Activated CD8-positive, alpha-beta T cell treated with anti-CD3 and anti-CD28 coated beads for 36 hours (primary cell): ENCODE results near the gene CHN1. TPM values are rescaled to one million over a fixed set of nuclear protein-coding genes. Genes with fewer than 3 reads are reported as not detected.

Experiments used
- ATAC-seq: fragments of 200-7000 bp; cut with Tn5 transposase; one replicate; pipeline ENCODE4 v1.10.0; 2021; ENCODE audit warnings: mild to moderate bottlenecking, moderate library complexity
- CTCF ChIA-PET: fragments of 350-600 bp; sonication (Branson Sonifier 250); formaldehyde crosslinking; loops from one replicate; lab custom pipeline; 2021; ENCODE audit warnings: antibody characterized with exemption; lab: Charles Lee
- POLR2A ChIA-PET: fragments of 350-600 bp; sonication (Branson Sonifier 250); formaldehyde crosslinking; loops from one replicate; lab custom pipeline; 2021; ENCODE audit warnings: antibody characterized with exemption; lab: Charles Lee
- DNase-seq: peaks from one replicate; pipeline ENCODE4 v3.0.0-alpha.2; 2020
- H3K27ac Mint-ChIP-seq: one replicate; pipeline ENCODE4 v1.8.0; 2021; ENCODE audit warnings: mild to moderate bottlenecking, mixed read lengths
- H3K27me3 Mint-ChIP-seq: one replicate; pipeline ENCODE4 v1.8.0; 2021; ENCODE audit warnings: mixed read lengths
- H3K36me3 Mint-ChIP-seq: one replicate; pipeline ENCODE4 v1.8.0; 2021; ENCODE audit warnings: low read depth, mixed read lengths
- H3K4me1 Mint-ChIP-seq: one replicate; pipeline ENCODE4 v1.8.0; 2021; ENCODE audit warnings: low read depth, mixed read lengths
- H3K4me3 Mint-ChIP-seq: one replicate; pipeline ENCODE4 v1.8.0; 2021; ENCODE audit warnings: mild to moderate bottlenecking, moderate library complexity, mixed read lengths
- H3K9me3 Mint-ChIP-seq: one replicate; pipeline ENCODE4 v1.8.0; 2021; ENCODE audit warnings: mixed read lengths
- CTCF ChIP-seq: fragments of 200-600 bp; IDR thresholded peaks from one replicate; pipeline ENCODE4 v1.8.0; 2022; ENCODE audit warnings: antibody characterized with exemption, mild to moderate bottlenecking
- intact Hi-C: fragments of 100-400 bp; cut with micrococcal nuclease; formaldehyde crosslinking; loops from one replicate; pipeline ENCODE4 v1.10.0; 2022
- total RNA-seq, 2 experiments: library from RNA; stranded (reverse); gene quantifications; one replicate each; pipeline ENCODE4 v1.2.3, GENCODE V29; 2021

The CHN1 gene
- total RNA-seq, 2 experiments from 2014 or later = 2.9 to 3.0 TPM

- no peaks in the 10 kb centered on the region for H3K36me3 Mint-ChIP-seq
- CTCF ChIA-PET = interaction anchor here (1.3 kb wide), 1 partner anchor 10 kb away, joined by 4 read pairs; no protein-coding TSS in a partner anchor
- intact Hi-C loops = loop anchor here (10.0 kb wide), 1 partner anchor 246 kb away; no protein-coding TSS in a partner anchor
Observed at GRCh38 chr2:175039031-175039430, 33.9 kb upstream of the CHN1 start.

GRCh38 chr2:175037941-175038340 is 32.8 kb upstream of the CHN1 start:
- H3K27ac Mint-ChIP-seq = no peak overlapping the region
- H3K4me1 Mint-ChIP-seq = peaks cover 5% of the 10 kb centered on the region
- CTCF ChIA-PET = interaction anchor here (1.3 to 1.5 kb wide), 2 partner anchors 11 to 59 kb away, joined by 3 to 4 read pairs; no protein-coding TSS in a partner anchor
- DNase-seq (no peak), ATAC-seq (no peak)
- no peak for TF ChIP-seq CTCF
- peaks cover 4% of the 10 kb centered on the region for H3K9me3 Mint-ChIP-seq
- H3K36me3 Mint-ChIP-seq = no peaks in the 10 kb centered on the region
- intact Hi-C loops = loop anchor here (10.0 kb wide), 1 partner anchor 247 kb away; no protein-coding TSS in a partner anchor
- H3K4me3 Mint-ChIP-seq = no peak overlapping the region
- H3K27me3 Mint-ChIP-seq = no peaks in the 10 kb centered on the region
- POLR2A ChIA-PET = no interaction called here

More at GRCh38 chr2:175039031-175039430, 33.9 kb upstream of the CHN1 start:
- DNase-seq (no peak), ATAC-seq (no peak)
- Mint-ChIP-seq H3K9me3 (peaks cover 4% of the 10 kb centered on the region), H3K4me1 (peaks cover 5% of the 10 kb centered on the region), H3K27me3 (no peaks in the 10 kb centered on the region), H3K27ac (no peak overlapping the region), H3K4me3 (no peak overlapping the region)
- no peak for TF ChIP-seq CTCF
- POLR2A ChIA-PET = no interaction called here

DNA sequence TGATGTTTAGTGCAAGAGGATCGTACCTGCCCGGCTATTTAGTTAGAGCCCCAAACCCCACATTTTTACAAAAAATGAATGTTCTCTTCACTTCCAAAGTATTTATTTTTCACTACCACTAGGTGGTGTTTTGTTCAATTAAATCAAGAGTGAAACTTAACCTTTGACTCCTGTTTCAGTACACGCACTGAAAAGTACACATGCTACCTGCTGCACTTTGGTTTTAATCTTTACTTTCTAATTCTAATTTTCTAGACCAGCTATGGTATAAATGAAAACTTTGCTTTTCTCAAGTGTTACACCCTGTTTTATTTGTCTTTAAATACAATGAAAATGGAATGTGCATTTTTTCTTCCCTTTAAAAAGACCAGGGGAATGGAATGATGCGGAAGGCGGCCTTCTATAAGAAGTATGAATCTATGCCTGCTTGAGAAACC is 31.4 kb upstream of the CHN1 start:
- no peaks in the 10 kb centered on the region for H3K9me3 Mint-ChIP-seq
- intact Hi-C loops = loop anchor here (10.0 kb wide), 1 partner anchor 248 kb away; no protein-coding TSS in a partner anchor
- TF ChIP-seq CTCF = peak; percentile 62
- no peak overlapping the region for H3K4me3 Mint-ChIP-seq
- DNase-seq = no peak
- ChIA-PET POLR2A (no interaction called here), CTCF (interaction anchor here (0.8 to 1.0 kb wide), 2 partner anchors 246 to 328 kb away, joined by 3 read pairs; no protein-coding TSS in a partner anchor)
- H3K27ac Mint-ChIP-seq = peak overlapping the region; percentile 49
- no peaks in the 10 kb centered on the region for H3K27me3 Mint-ChIP-seq
- no peaks in the 10 kb centered on the region for H3K36me3 Mint-ChIP-seq
- H3K4me1 Mint-ChIP-seq = peaks cover 5% of the 10 kb centered on the region
- peak; percentile 76 for ATAC-seq

DNA sequence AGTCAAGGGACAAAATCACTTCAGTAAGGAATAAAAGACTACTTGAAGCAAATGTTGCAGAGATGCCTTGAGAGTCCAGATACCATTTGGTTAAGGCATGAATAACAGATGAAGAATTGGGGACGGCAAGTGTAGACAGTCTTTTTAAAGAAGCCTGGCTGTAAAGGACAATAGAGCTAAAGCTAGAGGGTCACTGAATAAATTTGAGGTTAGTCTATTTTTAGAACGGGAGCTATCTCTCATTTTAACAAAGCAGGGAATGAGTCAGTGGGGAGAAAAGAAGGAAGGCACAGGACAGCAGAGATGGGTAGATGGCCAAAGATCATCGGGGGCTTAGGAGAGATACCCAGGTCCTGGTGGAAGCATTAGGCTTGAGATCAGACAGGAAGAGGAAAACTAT is 30.6 kb upstream of the CHN1 start:
- Mint-ChIP-seq H3K9me3 (no peaks in the 10 kb centered on the region), H3K4me3 (no peak overlapping the region), H3K4me1 (peaks cover 5% of the 10 kb centered on the region), H3K36me3 (no peaks in the 10 kb centered on the region), H3K27ac (no peak overlapping the region), H3K27me3 (no peaks in the 10 kb centered on the region)
- ChIA-PET CTCF (no interaction called here), POLR2A (no interaction called here)
- DNase-seq (no peak), ATAC-seq (no peak)
- intact Hi-C loops = loop anchor here (10.0 kb wide), 1 partner anchor 249 kb away; no protein-coding TSS in a partner anchor
- no peak for TF ChIP-seq CTCF

DNA sequence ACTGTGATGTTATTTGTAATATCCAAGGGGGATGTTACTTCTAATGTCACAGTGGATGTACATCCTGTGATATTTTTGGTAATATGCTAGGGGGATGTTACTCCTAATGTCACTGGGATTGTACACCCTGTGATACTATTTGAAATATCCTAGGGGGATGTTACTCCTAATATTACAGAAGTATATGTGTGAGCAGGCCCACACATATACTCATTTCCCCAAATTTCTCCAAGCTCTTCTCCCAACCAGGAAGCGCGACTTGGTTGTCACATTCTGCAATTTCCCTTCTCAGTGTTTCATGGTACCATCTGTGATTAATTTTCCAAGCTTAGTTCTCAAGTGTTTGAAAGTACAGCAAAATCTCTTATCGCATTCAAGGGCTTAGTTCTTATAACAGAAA is 29.5 kb upstream of the CHN1 start:
- Mint-ChIP-seq H3K36me3 (no peaks in the 10 kb centered on the region), H3K27ac (no peak overlapping the region), H3K27me3 (no peaks in the 10 kb centered on the region), H3K4me3 (no peak overlapping the region), H3K9me3 (no peaks in the 10 kb centered on the region), H3K4me1 (peaks cover 5% of the 10 kb centered on the region)
- TF ChIP-seq CTCF = no peak
- DNase-seq = no peak
- intact Hi-C loops = loop anchor here (10.0 kb wide), 1 partner anchor 250 kb away; no protein-coding TSS in a partner anchor
- ChIA-PET CTCF (interaction anchor here (1.1 kb wide), 1 partner anchor 29 kb away, joined by 3 read pairs; no protein-coding TSS in a partner anchor), POLR2A (interaction anchor here (0.7 kb wide), 1 partner anchor 1977 kb away, joined by 3 read pairs; no protein-coding TSS in a partner anchor)
- no peak for ATAC-seq
